Lower leg skin (tissue), 4 donors: ENCODE measurements around the gene C17orf113. TPM values are rescaled to one million over a fixed set of nuclear protein-coding genes. Genes with fewer than 3 reads are reported as not detected.

Experiments used
- DNase-seq, 2 donors: peaks; one replicate each; pipeline ENCODE4 v3.0.0-alpha.2; 2019; ENCODE audit warnings: low spot score in 2 of 2
- H3K4me3 ChIP-seq: fragments of 200-600 bp; sonication (generic); 2 replicates; pipeline ENCODE4 v1.5.1; 2017; ENCODE audit warnings: mild to moderate bottlenecking, low read depth; ENCODE audit not compliant: poor library complexity, severe bottlenecking
- POLR2A ChIP-seq, 2 donors: fragments of 450-650 bp; IDR thresholded peaks; one replicate each; pipeline ENCODE4 v1.6.1; 2016 to 2017; ENCODE audit warnings: antibody characterized with exemption in 2 of 2, mild to moderate bottlenecking in 1 of 2, moderate library complexity in 1 of 2
- WGBS, 2 donors: methylation state at CpG; one replicate each; pipeline ENCODE4 v1.1.5; 2018; 5-methylcytosine and 5-hydroxymethylcytosine counted together
- intact Hi-C: fragments of 100-400 bp; cut with DNase I; formaldehyde crosslinking; loops from one replicate; pipeline ENCODE4 v1.15.0; 2023; ENCODE audit warnings: low total_unique reads
- total RNA-seq, 4 donors: library from RNA; depleted of rRNA; stranded (reverse); fragments of >200 nt; gene quantifications; one replicate each; pipeline ENCODE4 v1.1.0, GENCODE V29; 2016
- TF ChIP-seq, protein P1 (sequence below), 3 donors: fragments of 450-650 bp; IDR thresholded peaks; one replicate each; pipeline ENCODE4 v1.5.1; 2016; ENCODE audit warnings: antibody characterized with exemption in 3 of 3, mild to moderate bottlenecking in 3 of 3, moderate library complexity in 2 of 3

The C17orf113 gene
- total RNA-seq, 4 donors from 2014 or later, result 0.97 to 1.8 (median 1.5) TPM

DNA sequence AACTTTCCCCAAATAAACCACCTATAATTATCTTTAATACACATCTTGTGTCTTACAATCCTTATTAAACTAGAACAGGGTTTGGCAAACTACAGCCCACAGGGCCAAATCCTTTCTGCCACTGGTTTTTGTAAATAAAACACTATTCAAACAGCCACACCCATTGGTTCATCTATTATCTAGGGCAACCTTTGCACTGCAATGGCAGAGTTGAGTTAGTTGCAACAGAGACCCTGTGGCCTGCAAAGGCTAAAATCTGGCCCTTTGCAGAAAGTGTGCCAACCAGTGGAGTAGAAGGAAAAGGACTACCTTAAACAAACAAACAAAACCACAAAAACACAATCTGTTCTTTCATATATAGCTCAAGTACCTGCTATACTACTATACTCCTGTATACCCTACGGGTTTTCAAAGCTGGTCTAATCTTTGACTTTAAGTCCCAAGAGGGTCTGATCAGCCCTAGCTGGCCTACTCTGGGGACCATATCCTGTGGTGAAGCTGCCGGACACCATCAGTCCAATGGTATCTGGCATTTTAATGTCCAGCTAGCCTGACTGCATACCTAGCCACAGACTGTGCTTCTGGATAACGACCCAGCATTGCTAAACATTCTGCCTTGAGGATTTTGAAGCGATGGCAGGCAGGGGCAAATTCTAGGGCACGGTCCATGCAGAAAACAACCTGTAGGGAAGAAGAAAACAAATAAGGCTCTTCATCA is 60.5 kb downstream of the C17orf113 start:
- no peak overlapping the region for H3K4me3 ChIP-seq
- TF ChIP-seq, protein P1, sequence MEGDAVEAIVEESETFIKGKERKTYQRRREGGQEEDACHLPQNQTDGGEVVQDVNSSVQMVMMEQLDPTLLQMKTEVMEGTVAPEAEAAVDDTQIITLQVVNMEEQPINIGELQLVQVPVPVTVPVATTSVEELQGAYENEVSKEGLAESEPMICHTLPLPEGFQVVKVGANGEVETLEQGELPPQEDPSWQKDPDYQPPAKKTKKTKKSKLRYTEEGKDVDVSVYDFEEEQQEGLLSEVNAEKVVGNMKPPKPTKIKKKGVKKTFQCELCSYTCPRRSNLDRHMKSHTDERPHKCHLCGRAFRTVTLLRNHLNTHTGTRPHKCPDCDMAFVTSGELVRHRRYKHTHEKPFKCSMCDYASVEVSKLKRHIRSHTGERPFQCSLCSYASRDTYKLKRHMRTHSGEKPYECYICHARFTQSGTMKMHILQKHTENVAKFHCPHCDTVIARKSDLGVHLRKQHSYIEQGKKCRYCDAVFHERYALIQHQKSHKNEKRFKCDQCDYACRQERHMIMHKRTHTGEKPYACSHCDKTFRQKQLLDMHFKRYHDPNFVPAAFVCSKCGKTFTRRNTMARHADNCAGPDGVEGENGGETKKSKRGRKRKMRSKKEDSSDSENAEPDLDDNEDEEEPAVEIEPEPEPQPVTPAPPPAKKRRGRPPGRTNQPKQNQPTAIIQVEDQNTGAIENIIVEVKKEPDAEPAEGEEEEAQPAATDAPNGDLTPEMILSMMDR (IDR thresholded peaks at IDR 0.05), result no peak
- TF ChIP-seq POLR2A (IDR thresholded peaks at IDR 0.05), result no peak
- intact Hi-C loops, result no loop called here
- 94 to 95% methylated on average over 5 of the region's 5 CpGs for WGBS, 2 donors
- DNase-seq, result peak in 1 of 2 donors; percentile 21

DNA sequence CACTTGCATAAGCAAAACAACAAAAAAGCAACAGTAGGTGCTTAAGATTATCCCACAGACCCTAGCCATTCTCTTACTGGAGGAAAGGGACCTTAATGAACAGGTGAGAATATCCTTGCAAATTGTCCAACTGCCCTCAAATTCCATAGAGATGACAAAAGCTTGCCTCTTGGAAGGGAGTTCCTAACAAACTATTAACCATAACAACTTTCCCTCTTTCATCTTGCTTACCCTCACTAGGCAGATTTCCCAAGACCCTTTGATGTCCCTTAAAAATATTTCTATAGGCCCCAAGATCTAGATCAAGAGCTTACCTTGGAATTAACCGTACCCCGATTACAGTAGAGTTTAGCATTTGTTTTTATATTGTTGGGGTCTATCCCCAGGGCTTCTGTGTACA is 62.0 kb downstream of the C17orf113 start:
- intact Hi-C loops, result no loop called here
- WGBS, 2 donors, result 88 to 97% methylated on average over 2 of the region's 2 CpGs
- no peak overlapping the region for H3K4me3 ChIP-seq
- no peak for DNase-seq
- no peak for TF ChIP-seq POLR2A (IDR thresholded peaks at IDR 0.05)
- TF ChIP-seq, protein P1 (IDR thresholded peaks at IDR 0.05), result no peak

Other genes starting within 250 kb of the C17orf113 start
- 10 to 100 TPM; 12.8 to 14.5 (median 13.2) TPM for gene P3H4, start 238.7 kb downstream of the C17orf113 start, total RNA-seq
- gene FKBP10, start 237.6 kb downstream of the C17orf113 start, total RNA-seq, result 10 to 100 TPM in 1 of 4 donors, 1 to 10 TPM in 3; 4.2 to 25.4 (median 6.8) TPM
- gene NT5C3B, start 214.4 kb downstream of the C17orf113 start, total RNA-seq, result 10 to 100 TPM; 17.7 to 35.1 (median 25.9) TPM
- gene KLHL10, start 212.8 kb downstream of the C17orf113 start, total RNA-seq, result not detected
- 10 to 100 TPM; 23.6 to 27.7 (median 25.2) TPM for gene KLHL11, start 185.2 kb downstream of the C17orf113 start, total RNA-seq
- gene ACLY, start 131.7 kb downstream of the C17orf113 start, total RNA-seq, result 10 to 100 TPM; 50.3 to 73.0 (median 62.4) TPM
- gene ODAD4, start 120.0 kb downstream of the C17orf113 start, total RNA-seq, result under 1 TPM in 3 of 4 donors, not detected in 1; 0.13 to 0.42 (median 0.20) TPM
- gene CNP, start 83.8 kb downstream of the C17orf113 start, total RNA-seq, result 10 to 100 TPM; 37.2 to 63.8 (median 44.5) TPM
- 10 to 100 TPM; 48.8 to 85.5 (median 63.7) TPM for gene DNAJC7, start 33.2 kb downstream of the C17orf113 start, total RNA-seq
- 10 to 100 TPM; 44.6 to 57.9 (median 52.3) TPM for gene NKIRAS2, start 30.5 kb downstream of the C17orf113 start, total RNA-seq
- 1 to 10 TPM in 1 of 4 donors, under 1 TPM in 1, not detected in 2; 0.29 to 1.3 TPM for gene ZNF385C, start 47.9 kb upstream of the C17orf113 start, total RNA-seq
- gene DHX58, start 62.1 kb upstream of the C17orf113 start, total RNA-seq, result 10 to 100 TPM in 3 of 4 donors, 1 to 10 TPM in 1; 7.5 to 16.5 (median 12.1) TPM
- 10 to 100 TPM; 25.3 to 55.5 (median 37.1) TPM for gene KAT2A, start 70.8 kb upstream of the C17orf113 start, total RNA-seq
- gene HSPB9, start 72.2 kb upstream of the C17orf113 start, total RNA-seq, result under 1 TPM in 1 of 4 donors, not detected in 3; 0.23 TPM
- 100 to 1,000 TPM in 1 of 4 donors, 10 to 100 TPM in 3; 74.0 to 104 (median 87.4) TPM for gene RAB5C, start 104.4 kb upstream of the C17orf113 start, total RNA-seq
- gene KCNH4, start 130.5 kb upstream of the C17orf113 start, total RNA-seq, result not detected
- gene HCRT, start 134.9 kb upstream of the C17orf113 start, total RNA-seq, result not detected
- gene GHDC, start 143.9 kb upstream of the C17orf113 start, total RNA-seq, result 10 to 100 TPM; 14.6 to 51.8 (median 20.7) TPM
- gene STAT5B, start 225.8 kb upstream of the C17orf113 start, total RNA-seq, result 10 to 100 TPM; 40.2 to 72.4 (median 50.5) TPM
- 10 to 100 TPM; 25.1 to 60.9 (median 48.0) TPM for gene STAT5A, start 237.9 kb upstream of the C17orf113 start, total RNA-seq